Spleen (tissue), 11 donors: Measurements from ENCODE around the gene UCHL5. TPM values are rescaled to one million over a fixed set of nuclear protein-coding genes. Genes with fewer than 3 reads are reported as not detected.

ENCODE experiments used
- polyA plus RNA-seq, 3 donors: library from polyadenylated mRNA; stranded (reverse); fragments of 200-250 nt; gene quantifications; one replicate each; pipeline ENCODE4 v1.2.1, GENCODE V29; 2013
- small RNA-seq, 4 donors: library from RNA; depleted of rRNA; stranded (forward); fragments of <200 nt; gene quantifications; one replicate each; pipeline ENCODE3, GENCODE V24; 2016
- total RNA-seq, 7 donors: library from RNA; depleted of rRNA in 3 of 7; stranded (reverse); fragments of >200 nt in 3 of 7; fragmentation: NEBNext Ultra II Directional in 4 of 7; extraction: Animal tissue kit (Norgen Biotek cat#: 25700) in 4 of 7; gene quantifications; one replicate each; pipeline versions ENCODE4 v1.1.0 to v1.2.1, GENCODE V29; 2016 to 2021
- donor health status: healthy with polysubstance abuse.
- donor health status: DM: no; HTN: no; CAD: no; lungs with moderate emphysema.
- donor health status: DM: no; HTN: no; CAD: no.
- donor health status: Bipolar disorder and iron deficiency.
- donor health status: healthy.
- donor health status: DM: no; HTN: no; CAD: no.
- donor health status: DM: yes; HTN: yes; CAD: no.

UCHL5 gene
- total and polyA plus RNA-seq, 10 donors = 9.9 to 41.7 (median 32.8) TPM

Small RNA genes within 50 kb of the gene (small RNA-seq; reads per million reads assigned to genes)
- gene SCARNA18B = 0 reads per million in 4 donors

Other genes starting within 250 kb of the UCHL5 start
- gene RO60, start 252 bp upstream of the UCHL5 start, total RNA-seq = 10 to 100 TPM; 65.3 to 87.1 (median 81.5) TPM
- gene RO60, start 252 bp upstream of the UCHL5 start, polyA plus RNA-seq = 1 to 10 TPM; 4.7 to 7.8 (median 4.7) TPM
- 10 to 100 TPM in 4 of 7 donors, 1 to 10 TPM in 3; 5.9 to 20.0 (median 11.8) TPM for gene GLRX2, start 46.1 kb upstream of the UCHL5 start, total RNA-seq
- gene GLRX2, start 46.1 kb upstream of the UCHL5 start, polyA plus RNA-seq = 10 to 100 TPM in 2 of 3 donors, 1 to 10 TPM in 1; 6.0 to 11.0 (median 10.9) TPM
- 10 to 100 TPM; 32.4 to 76.7 (median 62.7) TPM for gene CDC73, start 62.7 kb upstream of the UCHL5 start, total RNA-seq
- 10 to 100 TPM in 1 of 3 donors, 1 to 10 TPM in 2; 6.5 to 10.3 (median 6.9) TPM for gene CDC73, start 62.7 kb upstream of the UCHL5 start, polyA plus RNA-seq
- gene B3GALT2, start 127.3 kb upstream of the UCHL5 start, total RNA-seq = 1 to 10 TPM in 1 of 7 donors, under 1 TPM in 6; 0.30 to 1.4 (median 0.69) TPM
- under 1 TPM; 0.05 to 0.13 (median 0.11) TPM for gene B3GALT2, start 127.3 kb upstream of the UCHL5 start, polyA plus RNA-seq